Subcutaneous preadipocyte (primary cell): ENCODE results near the gene PRKACG. TPM values are rescaled to one million over a fixed set of nuclear protein-coding genes. Genes with fewer than 3 reads are reported as not detected.

Experiments
- total RNA-seq: library from RNA; depleted of rRNA; stranded (reverse); fragments of >200 nt; gene quantifications from 2 replicates; pipeline ENCODE4 v1.2.3, GENCODE V29; 2012

PRKACG gene
- not detected in 2 replicates for total RNA-seq

GRCh38 chr9:69014013-69014412, at the start of gene PRKACG:
PRKACG (minus strand) TSS chr9:69014113; CDS start chr9:69014092, 21 bp downstream.

GRCh38 chr9:69035438-69036308, 21.8 kb upstream of the PRKACG start, which contains the start of gene FXN:
FXN (plus strand) TSS chr9:69035752; CDS start chr9:69035783, 31 bp downstream.

Other genes with a start within 250 kb of the PRKACG start
- 2.9 and 5.3 TPM in 2 replicates for gene FXN, start 21.6 kb upstream of the PRKACG start, total RNA-seq
- gene TJP2, start 160.2 kb upstream of the PRKACG start, total RNA-seq = 38.2 and 58.5 TPM in 2 replicates